Colonic mucosa (tissue), 4 donors: ENCODE data around the gene JAKMIP2. TPM values are rescaled to one million over a fixed set of nuclear protein-coding genes. Genes with fewer than 3 reads are reported as not detected.

Experiments
- DNase-seq: peaks from one replicate; pipeline ENCODE4 v3.0.0-alpha.2; 2020
- H3K27ac ChIP-seq: fragments of 200-600 bp; one replicate; pipeline ENCODE4 v1.8.0; 2021
- H3K27me3 ChIP-seq: fragments of 200-600 bp; one replicate; pipeline ENCODE4 v1.8.0; 2021
- H3K36me3 ChIP-seq: fragments of 200-600 bp; one replicate; pipeline ENCODE4 v1.8.0; 2021
- H3K4me1 ChIP-seq: fragments of 200-600 bp; one replicate; pipeline ENCODE4 v1.8.0; 2021; ENCODE audit warnings: mild to moderate bottlenecking
- H3K4me3 ChIP-seq: fragments of 200-600 bp; one replicate; pipeline ENCODE4 v1.8.0; 2021
- H3K9ac ChIP-seq, 2 donors: one replicate each; pipeline ENCODE4 v1.7.0; 2013; ENCODE audit warnings: control low read depth in 2 of 2, low read depth in 2 of 2, low read length in 2 of 2
- H3K9me3 ChIP-seq: fragments of 200-600 bp; one replicate; pipeline ENCODE4 v1.8.0; 2021
- intact Hi-C: fragments of 100-400 bp; cut with DNase I; formaldehyde crosslinking; loops from one replicate; pipeline ENCODE4 v1.14.1; 2022
- total RNA-seq, 2 donors: library from RNA; stranded (reverse); fragmentation: NEBNext Ultra II Directional in 1 of 2; extraction: Animal tissue kit (Norgen Biotek cat#: 25700) in 1 of 2; gene quantifications; one replicate each; pipeline ENCODE4 v1.2.1, GENCODE V29; 2021
- TF ChIP-seq, protein P1 (sequence below): fragments of 200-600 bp; IDR thresholded peaks from one replicate; pipeline ENCODE4 v1.8.0; 2022; ENCODE audit warnings: antibody characterized with exemption, mild to moderate bottlenecking
- donor health status: healthy.
- donor health status: DM: no; HTN: no; CAD: no.
- donor health status: DM: no; HTN: no; CAD: no.

Gene JAKMIP2
- total RNA-seq, 2 donors from 2014 or later: 0.17 to 1.3 TPM

DNA sequence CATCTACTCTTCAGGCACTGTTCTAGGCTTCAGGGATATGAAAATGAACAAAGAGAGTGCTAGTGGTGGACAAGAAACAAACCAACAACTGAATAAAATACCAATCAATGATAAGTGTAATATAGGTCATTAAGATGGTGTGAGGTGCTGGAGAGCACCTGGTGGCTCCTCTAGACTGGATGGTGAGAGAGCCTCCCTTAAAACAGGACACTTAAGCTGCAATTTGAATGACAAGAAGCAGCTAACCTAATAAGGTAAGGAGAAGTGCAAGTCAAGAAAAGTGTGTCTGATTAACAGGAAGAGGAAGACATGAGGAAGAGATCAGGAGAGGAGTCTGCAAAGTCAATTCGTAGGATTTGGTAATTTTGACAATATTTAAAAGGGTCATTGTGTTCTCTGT, 23.1 kb downstream of the JAKMIP2 start:
- Histone ChIP-seq H3K4me3 (no peak overlapping the region), H3K9me3 (no peaks in the 10 kb centered on the region), H3K4me1 (no peaks in the 10 kb centered on the region), H3K9ac (no peak overlapping the region), H3K27ac (no peak overlapping the region), H3K27me3 (no peaks in the 10 kb centered on the region), H3K36me3 (no peaks in the 10 kb centered on the region)
- no peak for DNase-seq
- intact Hi-C loops: no loop called here
- TF ChIP-seq, protein P1, sequence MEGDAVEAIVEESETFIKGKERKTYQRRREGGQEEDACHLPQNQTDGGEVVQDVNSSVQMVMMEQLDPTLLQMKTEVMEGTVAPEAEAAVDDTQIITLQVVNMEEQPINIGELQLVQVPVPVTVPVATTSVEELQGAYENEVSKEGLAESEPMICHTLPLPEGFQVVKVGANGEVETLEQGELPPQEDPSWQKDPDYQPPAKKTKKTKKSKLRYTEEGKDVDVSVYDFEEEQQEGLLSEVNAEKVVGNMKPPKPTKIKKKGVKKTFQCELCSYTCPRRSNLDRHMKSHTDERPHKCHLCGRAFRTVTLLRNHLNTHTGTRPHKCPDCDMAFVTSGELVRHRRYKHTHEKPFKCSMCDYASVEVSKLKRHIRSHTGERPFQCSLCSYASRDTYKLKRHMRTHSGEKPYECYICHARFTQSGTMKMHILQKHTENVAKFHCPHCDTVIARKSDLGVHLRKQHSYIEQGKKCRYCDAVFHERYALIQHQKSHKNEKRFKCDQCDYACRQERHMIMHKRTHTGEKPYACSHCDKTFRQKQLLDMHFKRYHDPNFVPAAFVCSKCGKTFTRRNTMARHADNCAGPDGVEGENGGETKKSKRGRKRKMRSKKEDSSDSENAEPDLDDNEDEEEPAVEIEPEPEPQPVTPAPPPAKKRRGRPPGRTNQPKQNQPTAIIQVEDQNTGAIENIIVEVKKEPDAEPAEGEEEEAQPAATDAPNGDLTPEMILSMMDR: no peak

DNA sequence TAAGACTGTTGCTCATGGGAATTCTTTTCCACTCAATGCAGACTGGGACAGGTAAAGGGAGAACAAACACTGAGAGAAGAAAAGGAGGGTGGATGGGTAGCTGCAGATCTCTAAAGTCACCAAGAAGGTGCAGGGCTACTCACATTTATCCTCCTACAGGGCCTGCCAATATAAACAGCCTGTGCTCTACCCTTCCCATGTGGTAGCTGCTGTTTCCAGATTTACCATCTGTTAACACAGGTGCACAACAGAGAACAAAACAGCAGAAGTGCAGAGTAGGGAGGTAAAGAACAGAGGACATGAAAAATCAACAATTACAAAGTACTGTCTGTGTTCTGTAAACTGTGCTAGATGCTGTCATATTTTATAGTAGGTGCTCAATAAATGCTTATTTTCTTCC, 26.0 kb downstream of the JAKMIP2 start:
- Histone ChIP-seq H3K9me3 (no peaks in the 10 kb centered on the region), H3K4me1 (no peaks in the 10 kb centered on the region), H3K36me3 (no peaks in the 10 kb centered on the region), H3K27me3 (no peaks in the 10 kb centered on the region), H3K27ac (no peak overlapping the region), H3K9ac (no peak overlapping the region), H3K4me3 (no peak overlapping the region)
- no peak for DNase-seq
- intact Hi-C loops: no loop called here
- TF ChIP-seq, protein P1: no peak

DNA sequence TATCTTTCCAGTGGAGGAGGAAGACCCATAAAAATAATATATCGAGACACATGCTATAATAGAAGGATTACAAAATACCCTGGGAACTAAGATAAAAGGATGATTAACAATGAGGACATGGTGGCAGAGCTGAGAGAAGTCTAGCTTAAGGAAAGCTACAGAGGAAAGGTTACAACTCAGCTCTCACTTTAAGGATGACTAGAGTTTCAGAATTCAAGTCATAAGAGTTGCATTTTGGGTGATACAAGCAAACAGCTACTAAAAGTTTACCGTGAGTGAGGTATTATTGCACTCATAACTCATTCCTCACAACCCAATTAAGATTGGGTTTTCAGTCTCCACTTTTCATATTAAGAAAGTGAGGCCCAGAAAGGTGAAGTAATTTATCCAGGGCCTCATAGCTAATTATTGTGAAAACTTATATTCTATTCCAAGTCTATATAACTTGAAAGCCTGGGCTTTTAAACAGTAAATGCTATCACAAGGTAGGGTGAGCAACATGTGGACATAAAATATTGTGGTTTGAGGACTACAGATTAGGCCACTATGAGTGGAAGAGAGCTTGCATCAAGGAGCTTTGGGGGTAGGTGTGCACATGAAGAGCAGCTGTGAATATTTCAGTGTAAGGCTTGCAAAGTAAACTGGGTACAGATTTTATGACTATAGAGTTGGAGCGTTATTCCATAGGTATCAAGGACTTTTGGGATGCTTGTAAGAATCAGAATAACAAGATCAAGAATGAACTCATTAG, 28.0 kb downstream of the JAKMIP2 start:
- no peak overlapping the region for H3K9ac ChIP-seq
- no peak overlapping the region for H3K4me3 ChIP-seq
- H3K27ac ChIP-seq: no peak overlapping the region
- no peaks in the 10 kb centered on the region for H3K9me3 ChIP-seq
- TF ChIP-seq, protein P1: no peak
- intact Hi-C loops: no loop called here
- no peaks in the 10 kb centered on the region for H3K36me3 ChIP-seq
- no peaks in the 10 kb centered on the region for H3K4me1 ChIP-seq
- H3K27me3 ChIP-seq: no peaks in the 10 kb centered on the region
- DNase-seq: no peak

DNA sequence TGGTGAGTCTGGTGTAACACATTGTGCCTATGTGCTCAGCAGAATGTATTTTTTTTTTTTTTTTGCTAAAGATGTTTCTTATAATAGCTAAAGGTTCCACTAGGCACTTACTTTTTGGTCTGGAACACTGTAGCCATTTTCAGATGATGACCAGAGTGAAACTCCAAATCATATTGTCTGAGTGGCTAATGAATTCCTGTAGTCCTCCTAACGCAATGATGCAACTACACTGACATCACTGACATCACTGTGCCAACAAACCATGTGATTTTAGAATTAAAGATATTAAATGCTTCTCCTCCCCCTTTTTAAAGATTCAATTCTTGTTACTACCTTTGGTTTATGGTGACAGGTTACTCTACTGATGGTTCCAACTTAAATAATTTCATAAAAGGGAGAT, 28.8 kb downstream of the JAKMIP2 start:
- TF ChIP-seq, protein P1: no peak
- no peaks in the 10 kb centered on the region for H3K27me3 ChIP-seq
- H3K9me3 ChIP-seq: no peaks in the 10 kb centered on the region
- H3K9ac ChIP-seq: no peak overlapping the region
- H3K36me3 ChIP-seq: no peaks in the 10 kb centered on the region
- H3K4me3 ChIP-seq: no peak overlapping the region
- no peak for DNase-seq
- no peaks in the 10 kb centered on the region for H3K4me1 ChIP-seq
- intact Hi-C loops: no loop called here
- H3K27ac ChIP-seq: no peak overlapping the region

DNA sequence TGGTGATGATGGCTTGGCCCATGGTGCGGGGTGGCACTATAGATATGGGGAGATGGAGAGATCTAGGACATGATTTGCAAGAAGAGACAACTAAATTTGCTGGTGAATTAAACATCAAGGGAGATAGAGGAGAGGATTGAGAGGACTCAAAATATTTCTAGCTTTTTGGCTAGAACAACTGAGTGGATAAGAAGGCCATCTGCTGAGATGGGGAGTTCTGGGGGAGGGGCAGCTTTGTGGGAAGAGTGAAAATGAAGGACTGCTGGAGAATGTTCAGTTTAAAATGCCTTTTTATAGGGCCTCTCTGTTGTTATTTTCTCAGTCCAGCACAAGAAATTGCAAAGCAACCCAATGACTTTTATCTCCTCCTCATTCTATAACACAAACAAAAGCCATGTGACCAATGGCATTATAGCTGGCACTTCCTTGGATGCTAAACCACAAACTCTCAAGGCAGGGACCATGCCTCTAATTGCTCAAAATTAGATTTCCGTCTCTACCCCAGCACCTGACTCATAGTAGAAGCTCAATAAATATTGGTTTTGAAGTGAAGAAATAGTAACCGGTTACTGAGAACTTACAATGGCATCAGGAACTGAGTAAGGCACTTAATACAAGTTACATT, 29.8 kb downstream of the JAKMIP2 start:
- Histone ChIP-seq H3K4me3 (no peak overlapping the region), H3K27me3 (no peaks in the 10 kb centered on the region), H3K4me1 (no peaks in the 10 kb centered on the region), H3K27ac (no peak overlapping the region), H3K36me3 (no peaks in the 10 kb centered on the region), H3K9ac (no peak overlapping the region), H3K9me3 (no peaks in the 10 kb centered on the region)
- intact Hi-C loops: no loop called here
- TF ChIP-seq, protein P1: no peak
- DNase-seq: no peak
